ENCODE data around the gene B4GALNT1. TPM values are rescaled to one million over a fixed set of nuclear protein-coding genes. Genes with fewer than 3 reads are reported as not detected.

The B4GALNT1 gene
- total RNA-seq, 4 donors from 2014 or later: 0.88 to 7.9 (median 2.2) TPM

DNA sequence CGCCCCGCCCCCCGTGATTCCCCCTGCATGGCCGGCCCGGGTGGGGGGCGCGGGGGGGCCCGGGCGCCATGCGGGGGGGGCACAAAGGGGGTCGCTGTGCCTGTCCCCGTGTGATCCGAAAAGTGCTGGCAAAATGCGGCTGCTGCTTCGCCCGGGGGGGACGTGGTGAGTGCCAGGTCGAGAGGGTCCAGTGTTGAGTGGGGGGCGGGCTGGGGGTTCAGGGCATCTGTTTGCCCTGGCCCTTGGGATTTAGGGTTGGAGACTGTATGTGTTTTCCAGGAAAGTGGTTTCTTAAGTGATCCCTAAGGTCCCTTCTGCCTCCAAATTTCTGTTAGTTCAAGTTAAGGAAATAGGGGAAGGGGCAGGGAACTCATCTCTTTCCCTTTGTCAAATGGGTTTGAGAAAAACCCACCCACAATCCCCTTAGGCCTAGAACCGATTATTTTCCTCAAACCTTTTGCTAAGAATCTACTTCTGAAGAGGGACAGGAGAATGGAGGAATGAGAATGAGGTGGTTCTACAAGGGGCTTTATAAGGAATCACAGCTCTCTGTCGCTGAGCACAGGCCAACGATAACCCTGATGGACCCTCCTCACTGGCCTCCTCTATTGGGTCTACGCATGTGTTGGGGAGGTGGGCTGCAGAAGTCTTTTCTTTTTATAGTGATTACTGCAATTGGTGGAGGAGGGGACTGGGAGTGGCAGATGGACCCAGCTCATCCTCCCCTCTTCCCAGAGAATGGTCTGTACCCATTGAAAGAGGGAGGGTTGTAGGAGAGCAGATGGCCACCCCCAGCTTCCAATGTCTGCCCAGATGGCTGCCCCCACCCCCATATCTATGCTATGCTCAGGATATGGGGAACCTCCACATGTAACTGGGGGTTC is 20.9 kb downstream of the B4GALNT1 start:
- Histone ChIP-seq H3K27ac (peak overlapping the region in 2 of 3 donors; percentile 52 to 67), H3K4me3 (replicated peaks in 1 of 3) (peak overlapping the region in 2 of 3 donors; percentile 32 to 52), H3K36me3 (peaks cover 2 to 5% of the 10 kb centered on the region in 2 donors), H3K4me1 (peaks cover 15 to 23% of the 10 kb centered on the region in 2 donors), H3K27me3 (no peaks in the 10 kb centered on the region), H3K9me3 (no peaks in the 10 kb centered on the region)
- DNase-seq: no peak
- intact Hi-C loops (cut with DNase I): no loop called here
- WGBS, 2 donors: 21 to 22% methylated on average over 11 to 12 of the region's 23 CpGs
- TF ChIP-seq, protein P1, sequence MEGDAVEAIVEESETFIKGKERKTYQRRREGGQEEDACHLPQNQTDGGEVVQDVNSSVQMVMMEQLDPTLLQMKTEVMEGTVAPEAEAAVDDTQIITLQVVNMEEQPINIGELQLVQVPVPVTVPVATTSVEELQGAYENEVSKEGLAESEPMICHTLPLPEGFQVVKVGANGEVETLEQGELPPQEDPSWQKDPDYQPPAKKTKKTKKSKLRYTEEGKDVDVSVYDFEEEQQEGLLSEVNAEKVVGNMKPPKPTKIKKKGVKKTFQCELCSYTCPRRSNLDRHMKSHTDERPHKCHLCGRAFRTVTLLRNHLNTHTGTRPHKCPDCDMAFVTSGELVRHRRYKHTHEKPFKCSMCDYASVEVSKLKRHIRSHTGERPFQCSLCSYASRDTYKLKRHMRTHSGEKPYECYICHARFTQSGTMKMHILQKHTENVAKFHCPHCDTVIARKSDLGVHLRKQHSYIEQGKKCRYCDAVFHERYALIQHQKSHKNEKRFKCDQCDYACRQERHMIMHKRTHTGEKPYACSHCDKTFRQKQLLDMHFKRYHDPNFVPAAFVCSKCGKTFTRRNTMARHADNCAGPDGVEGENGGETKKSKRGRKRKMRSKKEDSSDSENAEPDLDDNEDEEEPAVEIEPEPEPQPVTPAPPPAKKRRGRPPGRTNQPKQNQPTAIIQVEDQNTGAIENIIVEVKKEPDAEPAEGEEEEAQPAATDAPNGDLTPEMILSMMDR (IDR thresholded peaks at IDR 0.05): no peak
- no peak for TF ChIP-seq POLR2A (IDR thresholded peaks at IDR 0.05)

DNA sequence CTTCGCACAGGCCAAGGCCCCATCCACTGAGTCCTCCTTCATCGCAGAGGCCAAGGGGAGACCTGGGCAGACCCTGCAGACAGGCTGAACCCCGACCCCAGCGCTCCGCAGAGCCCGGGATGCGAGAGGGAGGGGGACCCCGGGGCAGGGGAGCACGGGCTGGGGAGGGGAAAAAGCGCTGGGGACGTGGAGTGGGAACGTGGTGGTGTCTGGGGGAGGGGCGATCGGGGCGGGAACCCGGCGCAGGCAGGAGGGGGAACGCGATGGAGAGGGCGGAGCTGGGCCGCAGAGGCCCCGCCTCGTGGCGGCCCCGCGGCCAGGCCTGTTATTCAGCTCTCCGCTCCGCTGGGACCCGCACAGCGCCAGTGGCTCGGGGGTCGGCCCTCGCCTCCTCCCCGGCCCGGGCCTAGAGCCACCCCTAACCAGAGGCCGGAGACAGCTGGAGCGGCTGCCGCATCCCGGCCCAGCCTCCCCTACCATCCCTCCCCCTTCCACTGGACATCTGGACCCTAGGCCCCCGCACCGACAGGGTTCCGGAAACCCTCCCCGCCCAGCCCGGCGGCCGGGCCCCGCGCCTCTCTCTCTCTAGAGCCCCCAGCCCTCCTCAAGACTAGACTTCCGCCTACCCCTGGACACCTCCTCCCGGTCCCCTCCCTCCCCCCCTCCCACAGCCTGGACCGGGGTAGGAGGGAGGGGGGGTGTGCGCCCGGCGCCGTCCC is 21.7 kb downstream of the B4GALNT1 start, which contains the start of gene ARHGEF25:
Gene ARHGEF25, plus strand, starts transcription at position 328 of the 719 bp plus-strand sequence. CDS start 460 bp downstream, outside the sequence.
- Histone ChIP-seq H3K4me1 (peaks cover 15 to 23% of the 10 kb centered on the region in 2 donors), H3K9me3 (no peaks in the 10 kb centered on the region), H3K4me3 (replicated peaks in 1 of 3) (peak within 1 kb of the TSS in 2 of 3 donors; percentile 32 to 52), H3K27me3 (no peaks in the 10 kb centered on the region), H3K36me3 (peaks cover 5% of the 10 kb centered on the region in 2 donors), H3K27ac (peak within 1 kb of the TSS; percentile 52 to 67 (median 64))
- TF ChIP-seq, protein P1 (IDR thresholded peaks at IDR 0.05): no peak
- no peak for TF ChIP-seq POLR2A (IDR thresholded peaks at IDR 0.05)
- 0 to 4% methylated on average over 9 to 18 of the region's 55 CpGs for WGBS, 2 donors
- peak; percentile 41 to 45 for DNase-seq
- intact Hi-C loops (cut with DNase I): no loop called here

DNA sequence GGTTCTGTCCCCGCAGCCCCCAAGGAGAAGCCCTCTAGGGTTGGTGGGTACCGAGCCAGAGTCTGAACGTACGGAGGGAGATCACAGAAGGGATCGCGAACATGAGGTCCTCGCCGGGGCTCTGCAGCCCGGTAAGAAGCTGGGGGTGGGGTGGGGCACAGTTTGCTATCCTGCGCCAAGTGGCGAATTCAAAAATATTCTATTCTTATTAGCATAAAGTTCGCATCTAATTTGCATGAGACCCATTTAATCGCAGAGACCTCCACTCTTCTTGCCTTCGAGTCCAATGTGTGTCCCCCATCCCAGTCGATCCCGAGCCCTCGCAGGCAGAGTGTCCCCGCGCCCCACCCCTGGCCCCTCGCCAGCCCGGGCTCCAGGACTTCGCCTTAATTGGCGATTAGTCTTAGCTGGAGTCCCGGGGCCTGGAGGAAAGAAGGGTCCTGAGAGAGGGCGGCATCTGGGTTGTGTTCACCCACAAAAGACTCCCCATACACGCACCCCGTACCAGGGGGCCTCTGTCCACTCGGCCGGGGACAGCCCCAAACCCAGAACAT is 22.4 kb downstream of the B4GALNT1 start:
- peaks cover 17 to 23% of the 10 kb centered on the region in 2 donors for H3K4me1 ChIP-seq
- peaks cover 5% of the 10 kb centered on the region in 2 donors for H3K36me3 ChIP-seq
- no peaks in the 10 kb centered on the region for H3K27me3 ChIP-seq
- TF ChIP-seq POLR2A (IDR thresholded peaks at IDR 0.05): no peak
- TF ChIP-seq, protein P1 (IDR thresholded peaks at IDR 0.05): no peak
- DNase-seq: peak in 1 of 2 donors; percentile 25
- H3K9me3 ChIP-seq: no peaks in the 10 kb centered on the region
- H3K4me3 ChIP-seq (replicated peaks in 1 of 3): peak overlapping the region in 2 of 3 donors; percentile 32 to 52
- peak overlapping the region; percentile 43 to 67 (median 64) for H3K27ac ChIP-seq
- WGBS, 2 donors: 5 to 8% methylated on average over 19 to 27 of the region's 29 CpGs
- intact Hi-C loops (cut with DNase I): no loop called here

DNA sequence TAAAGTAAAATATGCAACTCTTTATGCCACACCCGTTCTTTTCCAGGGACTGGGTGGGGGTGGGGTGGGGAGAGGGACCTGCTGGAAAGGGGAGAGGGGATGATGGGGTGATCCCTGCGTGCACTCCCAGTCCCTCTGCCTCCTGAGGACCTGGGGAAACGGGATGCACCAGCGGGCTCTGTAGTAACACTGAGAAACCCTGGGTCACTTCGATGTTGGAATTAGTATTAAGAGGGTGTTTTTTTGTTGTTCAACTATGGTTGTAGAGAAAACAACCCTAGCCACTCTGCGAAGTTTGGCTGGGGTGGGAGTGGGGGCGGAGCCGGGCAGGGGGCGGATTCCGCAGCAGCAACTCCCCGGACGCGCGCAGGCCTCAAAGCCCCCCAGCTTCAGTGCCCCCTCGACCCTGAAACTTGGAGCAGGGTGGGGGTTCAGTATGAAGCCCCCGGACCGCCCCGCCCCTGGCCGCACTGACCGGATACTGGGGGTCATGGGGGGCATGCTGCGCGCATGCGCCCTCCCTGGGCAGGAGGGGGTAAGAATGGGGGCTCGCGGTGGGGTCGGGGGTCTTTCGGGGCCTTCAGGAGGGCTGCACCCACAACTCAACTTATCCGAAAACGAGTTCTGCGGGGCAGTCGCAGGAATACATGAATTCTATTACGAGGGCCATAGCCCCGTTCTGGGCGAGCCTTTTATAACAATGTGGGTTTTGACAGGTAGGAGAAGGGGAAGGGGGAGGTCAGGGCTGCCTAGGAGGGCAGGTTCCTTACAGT is 23.0 kb downstream of the B4GALNT1 start:
- TF ChIP-seq POLR2A (IDR thresholded peaks at IDR 0.05): no peak
- TF ChIP-seq, protein P1 (IDR thresholded peaks at IDR 0.05): no peak
- H3K27me3 ChIP-seq: no peaks in the 10 kb centered on the region
- DNase-seq: no peak
- H3K36me3 ChIP-seq: peaks cover 5% of the 10 kb centered on the region in 2 donors
- H3K9me3 ChIP-seq: no peaks in the 10 kb centered on the region
- H3K4me1 ChIP-seq: peaks cover 23% of the 10 kb centered on the region in 2 donors
- H3K27ac ChIP-seq: peak overlapping the region; percentile 1 to 56 (median 43)
- H3K4me3 ChIP-seq (replicated peaks in 1 of 3): peak overlapping the region in 1 of 3 donors; percentile 52
- intact Hi-C loops (cut with DNase I): no loop called here
- WGBS, 2 donors: 18 to 37% methylated on average over 19 to 25 of the region's 34 CpGs

All from thyroid gland (tissue), 4 donors.